Retinal pigment epithelial cell (primary cell): ENCODE measurements around the gene C16orf95.

Source experiments
- DNase-seq: peaks from one replicate; pipeline ENCODE4 v3.0.0-alpha.2; 2010; ENCODE audit warnings: low read depth
- H3K4me3 ChIP-seq: 2 replicates; pipeline ENCODE4 v1.5.1; 2011; ENCODE audit warnings: mild to moderate bottlenecking, low read length, control low read depth, moderate library complexity
- CTCF ChIP-seq: conservative IDR thresholded peaks from 2 replicates; pipeline ENCODE4 v1.5.1; 2011; ENCODE audit warnings: low read depth, low read length, control low read depth, inconsistent platforms

C16orf95 gene

DNA sequence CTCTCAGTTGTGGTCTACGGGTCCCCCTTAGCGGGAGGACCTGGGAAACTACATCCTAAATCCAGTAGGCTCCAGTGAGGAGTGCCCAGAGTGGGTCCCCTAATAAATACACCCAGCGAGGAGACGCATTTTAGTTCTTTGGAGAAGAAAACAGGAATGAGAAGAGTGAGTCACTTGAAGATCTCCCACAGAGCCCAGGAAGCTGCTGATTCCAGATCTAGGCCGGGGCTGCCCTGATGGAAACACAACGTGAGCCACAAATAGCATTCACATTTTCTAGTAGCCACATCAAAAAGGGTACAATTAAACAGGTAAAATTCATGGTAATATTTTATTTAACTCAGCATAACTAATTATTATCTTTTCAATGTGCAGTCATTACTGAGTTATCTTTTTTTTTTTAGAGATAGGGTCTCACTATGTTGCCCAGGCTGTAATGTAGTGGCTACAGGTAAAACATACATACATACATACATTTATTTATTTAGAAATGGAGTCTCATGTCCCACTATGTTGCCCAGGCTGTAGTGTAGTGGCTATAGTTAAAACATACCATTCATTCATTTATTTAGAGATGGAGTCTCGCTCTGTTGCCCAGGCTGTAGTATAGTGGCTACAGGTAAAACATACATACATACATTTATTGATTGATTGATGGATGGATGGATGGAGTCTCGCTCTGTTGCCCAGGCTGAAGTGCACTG is 44.9 kb upstream of the C16orf95 start:
- DNase-seq, result no peak
- H3K4me3 ChIP-seq, result no peak overlapping the region

DNA sequence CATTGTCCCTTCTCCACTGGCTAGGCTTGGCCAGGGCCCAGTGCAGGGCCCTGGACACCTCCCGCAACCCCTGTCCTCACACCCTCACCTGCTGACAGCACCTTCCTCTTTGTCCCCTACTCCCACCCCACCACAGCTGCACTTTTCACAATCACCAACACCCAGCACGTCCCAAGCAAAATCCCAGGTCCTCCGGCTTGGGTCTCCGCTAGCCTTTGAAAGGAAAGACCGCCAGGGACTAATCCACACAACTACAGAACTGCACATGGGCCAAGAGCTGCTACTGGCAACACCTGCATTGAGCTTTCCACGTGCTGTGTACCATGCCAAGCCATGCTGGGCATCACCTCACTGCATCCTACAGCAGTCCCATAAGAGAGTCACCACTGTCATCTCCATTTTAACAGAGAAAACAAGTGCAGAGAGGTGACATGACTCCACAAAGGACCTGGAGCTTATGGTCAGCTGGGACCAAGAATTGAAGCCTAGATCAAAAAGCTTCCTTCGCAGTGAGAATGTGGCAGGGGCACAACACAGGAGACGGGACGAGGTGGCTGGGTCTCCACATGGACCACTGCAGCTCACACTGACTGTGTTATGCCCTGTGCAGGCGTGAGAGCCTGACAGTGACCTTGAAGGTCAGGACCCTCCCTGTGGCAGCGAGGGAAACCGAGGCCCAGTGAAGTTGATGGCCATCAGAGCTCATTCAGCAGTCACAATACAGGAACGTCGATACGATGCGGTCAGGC is 43.8 kb upstream of the C16orf95 start:
- DNase-seq, result no peak
- no peak overlapping the region for H3K4me3 ChIP-seq
- no peak for TF ChIP-seq CTCF

More for the DNA sequence above, 44.9 kb upstream of the C16orf95 start:
- no peak for TF ChIP-seq CTCF

DNA sequence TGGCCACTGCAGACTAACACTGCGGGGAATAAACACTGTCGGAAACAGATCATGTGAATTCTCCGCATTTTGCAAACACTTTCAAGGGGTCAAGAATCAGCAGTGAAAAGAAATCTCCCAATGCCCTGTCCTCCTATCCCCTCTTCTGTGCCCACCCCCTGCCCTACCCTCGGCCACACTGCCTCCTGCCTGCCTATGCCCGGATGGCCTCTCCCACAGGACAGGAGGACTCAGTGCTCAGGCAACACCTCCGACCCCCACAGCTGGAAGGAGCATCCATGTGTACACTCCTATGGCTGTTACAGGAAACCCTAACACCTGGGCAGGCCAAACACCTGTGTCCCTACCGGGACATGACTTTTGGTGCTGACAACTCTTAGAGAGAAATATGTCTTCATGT is 41.9 kb upstream of the C16orf95 start:
- DNase-seq, result no peak
- no peak for TF ChIP-seq CTCF
- no peak overlapping the region for H3K4me3 ChIP-seq

DNA sequence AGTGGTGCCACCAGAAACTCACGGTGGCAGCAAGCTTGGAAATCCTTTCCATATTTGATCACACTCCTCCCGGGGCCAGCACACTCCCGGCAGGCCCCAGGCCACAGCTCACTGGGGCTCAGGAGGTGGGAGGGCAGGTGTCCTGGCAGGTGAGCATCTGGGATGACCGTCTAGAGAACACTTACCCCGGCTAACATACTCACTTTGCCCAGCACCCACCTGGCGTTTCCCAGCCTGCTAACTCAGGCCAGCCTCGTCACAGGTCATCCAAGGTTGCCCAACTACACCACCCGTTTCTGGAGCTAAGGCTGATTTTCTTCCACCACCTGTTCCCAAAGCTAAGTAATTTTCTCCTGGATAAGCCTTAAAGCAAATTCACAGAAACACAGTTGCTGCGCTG is 41.5 kb upstream of the C16orf95 start:
- H3K4me3 ChIP-seq, result no peak overlapping the region
- DNase-seq, result no peak
- no peak for TF ChIP-seq CTCF

DNA sequence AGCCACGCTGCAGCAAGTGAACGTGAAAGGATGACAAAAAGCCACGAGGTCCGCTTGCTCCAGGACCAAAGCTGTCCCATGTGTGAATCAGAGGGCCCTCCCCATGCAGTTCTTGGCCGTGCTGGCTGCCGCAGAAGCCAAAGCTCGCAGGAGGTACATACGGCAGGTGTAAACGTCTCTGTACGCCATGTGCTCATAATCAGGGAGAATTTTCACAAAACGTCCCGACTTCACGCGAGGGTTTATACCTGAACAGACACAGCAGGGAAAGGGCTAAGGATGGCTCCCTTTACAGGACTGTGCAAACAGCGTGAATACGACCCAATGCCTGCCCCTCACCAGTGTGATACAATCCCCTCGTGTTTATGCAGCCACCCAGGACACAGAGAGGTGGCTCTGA is 41.1 kb upstream of the C16orf95 start:
- no peak for TF ChIP-seq CTCF
- no peak for DNase-seq
- H3K4me3 ChIP-seq, result no peak overlapping the region

DNA sequence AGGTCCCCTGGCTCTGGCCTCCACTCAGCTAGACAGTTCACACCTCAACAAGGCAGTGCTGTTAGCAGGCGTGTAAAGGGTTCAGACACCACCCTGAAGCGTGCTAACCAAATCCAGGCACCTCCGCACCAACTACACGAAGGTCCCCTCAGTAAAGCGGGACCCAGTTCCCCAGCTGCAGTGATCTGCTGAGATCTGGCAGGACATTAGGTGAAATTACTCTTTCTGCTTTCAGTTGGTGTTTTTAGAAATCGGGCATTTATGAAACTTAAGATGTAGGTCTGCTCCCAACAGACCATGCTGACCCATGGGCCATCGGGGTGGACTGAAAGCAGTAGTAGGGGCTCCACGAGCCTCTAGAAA is 39.3 kb upstream of the C16orf95 start:
- TF ChIP-seq CTCF, result no peak

GRCh38 chr16:87353613-87354012 is 36.4 kb upstream of the C16orf95 start:
- TF ChIP-seq CTCF, result no peak
- H3K4me3 ChIP-seq, result no peak overlapping the region
- DNase-seq, result no peak

More for the DNA sequence above, 39.3 kb upstream of the C16orf95 start:
- no peak for DNase-seq
- no peak overlapping the region for H3K4me3 ChIP-seq
